SU-DHL-6 (cell line): Measurements from ENCODE around the gene PSTPIP1.

ENCODE experiments used
- H2AFZ ChIP-seq: fragments of 200-600 bp; sonication (generic); 2 replicates; pipeline ENCODE4 v1.6.1; 2014; ENCODE audit warnings: low read depth, mild to moderate bottlenecking, moderate library complexity, mixed read lengths, antibody characterized with exemption, low read length; ENCODE audit not compliant: severe bottlenecking
- H3F3A ChIP-seq: fragments of 200-600 bp; shearing (Covaris generic); 2 replicates; pipeline ENCODE4 v1.6.0; 2016; ENCODE audit warnings: antibody characterized with exemption, mild to moderate bottlenecking; ENCODE audit not compliant: insufficient read depth
- H3K27ac ChIP-seq: fragments of 200-600 bp; sonication (generic); 2 replicates; pipeline ENCODE4 v1.5.1; 2016; ENCODE audit warnings: low read depth, mild to moderate bottlenecking, low read length, moderate library complexity, mixed read lengths
- H3K27me3 ChIP-seq: fragments of 200-600 bp; sonication (generic), shearing (Covaris generic); 2 replicates; pipeline ENCODE4 v1.6.0; 2014; ENCODE audit warnings: mild to moderate bottlenecking, low read length
- H3K36me3 ChIP-seq: fragments of 200-600 bp; sonication (generic); 2 replicates; pipeline ENCODE4 v1.6.1; 2014; ENCODE audit warnings: mild to moderate bottlenecking, low read length, mixed read lengths
- H3K4me2 ChIP-seq: fragments of 300-600, 200-600 bp; shearing (Covaris generic), sonication (generic); 2 replicates; pipeline ENCODE4 v1.6.0; 2014; ENCODE audit warnings: low read length, low read depth, mild to moderate bottlenecking; ENCODE audit not compliant: poor library complexity, severe bottlenecking
- H3K4me3 ChIP-seq: fragments of 200-600 bp; sonication (generic); 2 replicates; pipeline ENCODE4 v1.5.1; 2014; ENCODE audit warnings: antibody characterized with exemption, low read length, mild to moderate bottlenecking, mixed read lengths; ENCODE audit not compliant: insufficient read depth, poor library complexity, severe bottlenecking
- H3K79me2 ChIP-seq: fragments of 200-600 bp; sonication (generic); 2 replicates; pipeline ENCODE4 v1.6.1; 2014; ENCODE audit warnings: mild to moderate bottlenecking, low read length, moderate library complexity; ENCODE audit not compliant: insufficient read depth
- H3K9ac ChIP-seq: fragments of 200-600 bp; sonication (generic); 2 replicates; pipeline ENCODE4 v1.7.0; 2014; ENCODE audit warnings: mild to moderate bottlenecking, low read length
- H3K9me2 ChIP-seq: fragments of 200-600 bp; sonication (generic); replicated peaks from 2 replicates; pipeline ENCODE4 v1.6.1; 2014; ENCODE audit warnings: low read length; ENCODE audit not compliant: insufficient read depth
- H3K9me3 ChIP-seq: fragments of 200-600 bp; sonication (generic); 2 replicates; pipeline ENCODE4 v1.6.1; 2014; ENCODE audit warnings: low read length, mixed read lengths; ENCODE audit not compliant: insufficient read depth
- H4K20me1 ChIP-seq: fragments of 200-600 bp; sonication (generic); 2 replicates; pipeline ENCODE4 v1.6.1; 2014; ENCODE audit warnings: low read depth, mild to moderate bottlenecking, antibody characterized with exemption, low read length, moderate library complexity, mixed read lengths
- EZH2phosphoT487 ChIP-seq: fragments of 200-600 bp; sonication (generic), shearing (Covaris generic); conservative IDR thresholded peaks from 2 replicates; pipeline ENCODE4 v1.6.1; 2018; ENCODE audit warnings: mild to moderate bottlenecking, antibody characterized with exemption, low read length, moderate library complexity, mixed read lengths
- TF ChIP-seq, protein P1 (sequence below): fragments of 200-600 bp; sonication (generic); IDR thresholded peaks from one replicate; pipeline ENCODE4 v1.5.1; 2017; ENCODE audit warnings: antibody characterized with exemption, mild to moderate bottlenecking, low read length, moderate library complexity; ENCODE audit not compliant: insufficient read depth, poor library complexity, severe bottlenecking

Gene PSTPIP1

DNA sequence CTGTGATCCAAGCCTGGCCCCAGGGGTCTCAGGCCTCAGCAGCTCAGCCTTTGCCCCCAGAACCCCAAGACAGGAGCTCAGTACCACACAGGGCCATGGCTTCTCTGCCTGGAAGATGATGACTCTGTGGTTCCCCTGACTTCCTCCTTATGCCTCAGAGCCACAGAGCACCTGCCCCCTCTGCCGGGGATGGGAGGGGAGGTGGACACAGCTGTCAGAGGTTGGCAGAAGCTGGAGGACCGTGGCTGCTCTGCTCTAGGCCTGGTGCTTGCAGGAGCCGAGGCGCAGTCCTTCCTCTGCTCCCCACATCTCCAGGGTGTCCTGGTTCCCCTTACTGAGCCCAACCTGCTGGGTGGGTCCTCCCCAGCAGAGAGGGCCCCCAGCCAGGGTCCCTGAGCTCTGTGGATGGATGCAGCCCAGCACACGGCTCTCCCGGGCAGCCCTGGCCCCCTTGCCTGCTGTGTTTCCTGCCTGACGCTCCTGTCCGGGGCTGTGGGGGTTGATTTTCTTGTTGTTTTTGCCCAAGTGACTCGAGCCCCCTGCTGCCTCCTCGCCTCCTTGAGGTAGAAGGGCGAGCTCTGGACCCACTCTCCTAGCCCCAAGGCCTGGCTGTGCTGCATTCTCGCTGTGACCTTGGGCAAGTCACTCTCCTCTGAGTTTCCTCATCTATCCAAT lies 36.6 kb downstream of the PSTPIP1 start:
- Histone ChIP-seq H3K4me2 (no peak overlapping the region), H3K79me2 (no peaks in the 10 kb centered on the region), H3K36me3 (no peaks in the 10 kb centered on the region), H3K27me3 (no peaks in the 10 kb centered on the region), H3K9ac (no peak overlapping the region), H2AFZ (no peak overlapping the region), H3K4me3 (no peak overlapping the region), H3K27ac (no peak overlapping the region), H3K9me2 (no peaks in the 10 kb centered on the region), H3K9me3 (no peaks in the 10 kb centered on the region), H3F3A (no peaks in the 10 kb centered on the region), H4K20me1 (no peaks in the 10 kb centered on the region)
- TF ChIP-seq, protein P1, sequence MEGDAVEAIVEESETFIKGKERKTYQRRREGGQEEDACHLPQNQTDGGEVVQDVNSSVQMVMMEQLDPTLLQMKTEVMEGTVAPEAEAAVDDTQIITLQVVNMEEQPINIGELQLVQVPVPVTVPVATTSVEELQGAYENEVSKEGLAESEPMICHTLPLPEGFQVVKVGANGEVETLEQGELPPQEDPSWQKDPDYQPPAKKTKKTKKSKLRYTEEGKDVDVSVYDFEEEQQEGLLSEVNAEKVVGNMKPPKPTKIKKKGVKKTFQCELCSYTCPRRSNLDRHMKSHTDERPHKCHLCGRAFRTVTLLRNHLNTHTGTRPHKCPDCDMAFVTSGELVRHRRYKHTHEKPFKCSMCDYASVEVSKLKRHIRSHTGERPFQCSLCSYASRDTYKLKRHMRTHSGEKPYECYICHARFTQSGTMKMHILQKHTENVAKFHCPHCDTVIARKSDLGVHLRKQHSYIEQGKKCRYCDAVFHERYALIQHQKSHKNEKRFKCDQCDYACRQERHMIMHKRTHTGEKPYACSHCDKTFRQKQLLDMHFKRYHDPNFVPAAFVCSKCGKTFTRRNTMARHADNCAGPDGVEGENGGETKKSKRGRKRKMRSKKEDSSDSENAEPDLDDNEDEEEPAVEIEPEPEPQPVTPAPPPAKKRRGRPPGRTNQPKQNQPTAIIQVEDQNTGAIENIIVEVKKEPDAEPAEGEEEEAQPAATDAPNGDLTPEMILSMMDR = no peak
- no peak for TF ChIP-seq EZH2phosphoT487

DNA sequence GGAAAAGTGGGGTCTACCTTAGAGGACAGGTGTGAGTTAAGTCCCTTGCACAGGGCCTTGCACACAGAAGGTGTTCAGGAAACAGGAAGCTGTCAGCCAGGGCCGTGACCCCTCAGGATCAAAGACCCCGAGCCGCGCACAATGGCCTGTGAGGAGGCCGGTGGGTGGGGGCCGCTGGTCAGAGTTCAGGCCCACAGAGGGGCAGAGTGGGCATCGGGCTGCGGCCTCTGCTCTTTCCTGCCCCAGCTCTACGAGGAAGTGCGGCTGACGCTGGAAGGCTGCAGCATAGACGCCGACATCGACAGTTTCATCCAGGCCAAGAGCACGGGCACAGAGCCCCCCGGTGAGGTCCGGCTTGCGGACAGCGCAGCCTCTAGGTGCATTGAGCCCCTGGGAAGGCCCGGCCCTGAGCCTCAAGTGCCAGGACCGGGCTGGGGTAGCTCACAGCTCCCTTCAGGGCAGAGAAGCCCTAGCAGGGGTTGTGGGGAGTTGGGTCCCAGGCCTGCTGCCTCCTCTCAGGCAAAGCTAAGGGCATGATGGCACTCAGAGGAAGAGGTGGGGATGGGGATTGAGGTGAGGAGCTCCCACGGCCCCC lies 37.2 kb downstream of the PSTPIP1 start:
- Histone ChIP-seq H3K36me3 (no peaks in the 10 kb centered on the region), H3K9me3 (no peaks in the 10 kb centered on the region), H3F3A (no peaks in the 10 kb centered on the region), H3K4me2 (no peak overlapping the region), H3K4me3 (no peak overlapping the region), H3K9me2 (no peaks in the 10 kb centered on the region), H3K9ac (no peak overlapping the region), H3K27me3 (no peaks in the 10 kb centered on the region), H3K27ac (no peak overlapping the region), H4K20me1 (no peaks in the 10 kb centered on the region), H3K79me2 (no peaks in the 10 kb centered on the region), H2AFZ (no peak overlapping the region)
- TF ChIP-seq, protein P1 = no peak
- TF ChIP-seq EZH2phosphoT487 = no peak

DNA sequence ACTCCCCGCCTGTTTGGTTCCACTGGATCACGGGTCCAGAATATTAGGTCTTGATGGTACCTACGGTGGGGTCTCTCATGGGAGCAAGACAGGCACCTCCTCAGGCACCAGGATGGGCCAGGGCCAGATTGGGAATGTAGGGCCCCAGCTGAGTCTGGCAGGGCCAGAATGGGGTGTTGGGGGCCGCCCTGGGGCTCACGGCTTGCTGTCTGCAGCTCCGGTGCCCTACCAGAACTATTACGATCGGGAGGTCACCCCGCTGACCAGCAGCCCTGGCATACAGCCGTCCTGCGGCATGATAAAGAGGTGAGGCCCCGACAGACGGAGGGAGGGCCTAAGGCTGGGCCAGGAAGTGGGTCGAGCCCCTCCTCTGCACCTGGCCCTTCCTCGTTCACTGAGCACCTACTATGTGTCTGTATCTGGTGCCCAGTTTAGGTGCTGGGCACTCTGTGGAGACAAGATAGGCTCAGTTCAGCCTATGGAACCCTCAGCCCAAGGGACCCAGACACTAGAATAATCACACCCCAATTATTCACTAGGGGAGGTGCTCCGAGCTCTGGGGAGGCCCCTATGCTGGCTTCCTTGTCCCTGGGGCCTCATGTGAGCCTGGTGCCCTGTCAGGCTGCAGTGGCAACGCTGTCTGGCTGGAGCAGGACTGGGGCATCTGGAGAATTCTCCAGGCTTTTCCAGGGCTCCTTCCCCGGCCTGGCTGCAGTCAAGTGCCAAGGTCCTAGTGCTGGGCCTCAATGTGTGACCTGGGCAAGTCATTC lies 37.9 kb downstream of the PSTPIP1 start:
- Histone ChIP-seq H3K36me3 (no peaks in the 10 kb centered on the region), H3K9me3 (no peaks in the 10 kb centered on the region), H3K9me2 (no peaks in the 10 kb centered on the region), H2AFZ (no peak overlapping the region), H4K20me1 (no peaks in the 10 kb centered on the region), H3K4me2 (no peak overlapping the region), H3K9ac (no peak overlapping the region), H3F3A (no peaks in the 10 kb centered on the region), H3K27ac (no peak overlapping the region), H3K4me3 (no peak overlapping the region), H3K27me3 (no peaks in the 10 kb centered on the region), H3K79me2 (no peaks in the 10 kb centered on the region)
- TF ChIP-seq EZH2phosphoT487 = no peak
- TF ChIP-seq, protein P1 = no peak
